NCI-H2196 (cell line): ENCODE data around the gene ACAP3.
"Not testable (repeated sequence)": the region's sequence is repeated elsewhere in the genome, so short reads cannot be mapped to it uniquely, and the experiment has no call there.

Experiments used
- DNase-seq: peaks from one replicate; lab custom pipeline; 2025; ENCODE audit not compliant: unreplicated experiment; lab: John Stamatoyannopoulos, UW

ACAP3 gene

GRCh38 chr1:1330366-1331067 lies 22.8 kb upstream of the ACAP3 start:
- DNase-seq = no peak

- no peak for DNase-seq
These were observed 21.8 kb upstream of the ACAP3 start for GRCh38 chr1:1329304-1330210.

- no peak for DNase-seq
These were observed 20.5 kb upstream of the ACAP3 start for GRCh38 chr1:1328254-1328653.

- no peak for DNase-seq
These were observed 19.6 kb upstream of the ACAP3 start for GRCh38 chr1:1327291-1327690.

GRCh38 chr1:1326075-1326605 lies 18.4 kb upstream of the ACAP3 start:
- no peak for DNase-seq

- DNase-seq = no peak
These were observed 17.8 kb upstream of the ACAP3 start for GRCh38 chr1:1325288-1326074.

- DNase-seq = peak; percentile 91
These were observed 17.0 kb upstream of the ACAP3 start, which contains the start of the genes CPTP and INTS11 for GRCh38 chr1:1324524-1325287. CPTP (plus strand) TSS chr1:1324802; CDS start chr1:1326911, 2,109 bp downstream. INTS11 (minus strand) TSS chr1:1324660; CDS start chr1:1324608, 52 bp downstream.

GRCh38 chr1:1324084-1324523 lies 16.4 kb upstream of the ACAP3 start:
- DNase-seq = no peak

GRCh38 chr1:1322952-1323351 lies 15.2 kb upstream of the ACAP3 start:
- no peak for DNase-seq

GRCh38 chr1:1322418-1322817 lies 14.7 kb upstream of the ACAP3 start:
- DNase-seq = no peak

GRCh38 chr1:1321477-1321876 lies 13.7 kb upstream of the ACAP3 start:
- DNase-seq = no peak

GRCh38 chr1:1320666-1321448 lies 13.1 kb upstream of the ACAP3 start:
- no peak for DNase-seq

GRCh38 chr1:1319646-1319941 lies 11.9 kb upstream of the ACAP3 start:
- DNase-seq = no peak

- DNase-seq = no peak
These were observed 11.3 kb upstream of the ACAP3 start for GRCh38 chr1:1318777-1319645.

- peak; percentile 86 for DNase-seq
These were observed 10.5 kb upstream of the ACAP3 start for GRCh38 chr1:1318131-1318652.

- no peak for DNase-seq
These were observed 9.7 kb upstream of the ACAP3 start for GRCh38 chr1:1317420-1317819.

- not testable (repeated sequence) for DNase-seq
These were observed 8.5 kb upstream of the ACAP3 start for GRCh38 chr1:1316199-1316598.

- no peak for DNase-seq
These were observed 7.8 kb upstream of the ACAP3 start for GRCh38 chr1:1315435-1315954.
